Mesodermal cell (in vitro differentiated cells): ENCODE results near the gene POT1.

Source experiments
- H3K27ac ChIP-seq: 2 replicates; pipeline ENCODE4 v1.7.0; 2013; ENCODE audit warnings: mild to moderate bottlenecking, low read depth, low read length, moderate library complexity; ENCODE audit not compliant: severe bottlenecking
- H3K36me3 ChIP-seq: 2 replicates; pipeline ENCODE4 v1.7.1; 2013; ENCODE audit warnings: mild to moderate bottlenecking, low read length, moderate library complexity; ENCODE audit not compliant: control insufficient read depth, insufficient read depth
- H3K4me1 ChIP-seq: one replicate; pipeline ENCODE4 v1.7.1; 2013; ENCODE audit warnings: mild to moderate bottlenecking, low read length; ENCODE audit not compliant: insufficient read depth, control insufficient read depth, poor library complexity, severe bottlenecking
- H3K4me3 ChIP-seq: 2 replicates; pipeline ENCODE4 v1.7.0; 2013; ENCODE audit warnings: low read length, control low read depth, mild to moderate bottlenecking; ENCODE audit not compliant: insufficient read depth, poor library complexity, severe bottlenecking; ENCODE audit errors: extremely low read depth
- H3K9me3 ChIP-seq: 2 replicates; pipeline ENCODE4 v1.7.1; 2013; ENCODE audit warnings: mild to moderate bottlenecking, low read length, moderate library complexity; ENCODE audit not compliant: control insufficient read depth
- WGBS, 2 experiments: methylation state at CpG; one replicate each; pipeline ENCODE4 v1.1.5; 2013; ENCODE audit warnings: missing lambda C conversion rate in 2 of 2; ENCODE audit not compliant: insufficient coverage in 2 of 2; 5-methylcytosine and 5-hydroxymethylcytosine counted together

The POT1 gene

DNA sequence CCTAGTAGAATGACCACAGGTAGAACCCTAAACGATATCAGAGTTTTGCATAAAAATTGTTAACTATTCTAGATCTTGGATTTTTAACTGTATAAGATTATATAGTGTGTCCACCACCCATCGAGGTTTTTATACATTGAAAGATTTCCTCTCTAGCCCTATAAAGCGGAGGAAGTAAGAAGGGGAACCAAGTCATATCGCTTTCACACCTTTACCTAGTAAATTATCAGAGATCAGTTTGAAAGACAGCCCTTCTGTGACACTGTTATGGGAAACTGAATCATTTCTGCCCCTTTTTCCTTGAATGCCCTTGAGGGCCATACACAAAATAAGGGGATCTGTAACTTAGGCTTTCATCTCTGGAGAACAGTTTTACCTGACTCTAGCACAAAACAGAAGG, 155.7 kb downstream of the POT1 start:
- peaks cover 3% of the 10 kb centered on the region for H3K4me1 ChIP-seq
- H3K9me3 ChIP-seq = no peaks in the 10 kb centered on the region
- no peak overlapping the region for H3K4me3 ChIP-seq
- no peak overlapping the region for H3K27ac ChIP-seq
- H3K36me3 ChIP-seq = no peaks in the 10 kb centered on the region
- no CpG with 5 or more reads among the region's 4 CpGs for WGBS, 2 experiments

DNA sequence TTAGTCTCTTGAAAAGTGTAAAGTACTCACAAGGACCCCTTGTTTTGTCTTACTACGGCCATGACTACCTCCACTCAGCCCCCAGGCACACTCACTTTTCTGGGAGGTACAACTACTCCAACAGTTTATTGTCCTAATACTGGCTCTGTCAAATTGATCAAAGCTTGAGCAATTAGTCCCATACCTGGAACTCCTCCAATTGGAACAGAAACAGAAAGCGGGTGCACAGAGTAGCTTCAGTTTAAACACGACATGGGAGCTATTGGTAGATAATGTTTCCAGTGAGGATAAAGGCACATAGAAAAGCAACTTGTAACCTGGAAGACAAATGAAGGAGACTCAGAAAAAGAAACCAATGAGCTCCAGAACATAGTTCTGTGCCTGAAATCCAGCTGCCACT, 156.3 kb downstream of the POT1 start:
- Histone ChIP-seq H3K36me3 (no peaks in the 10 kb centered on the region), H3K4me1 (peaks cover 3% of the 10 kb centered on the region), H3K9me3 (no peaks in the 10 kb centered on the region), H3K4me3 (no peak overlapping the region), H3K27ac (no peak overlapping the region)
- 100% methylated on average over 2 to 3 of the region's 3 CpGs for WGBS, 2 experiments
